SK-N-SH (cell line): ENCODE data around the gene KIRREL2. TPM values are rescaled to one million over a fixed set of nuclear protein-coding genes. Genes with fewer than 3 reads are reported as not detected.

Experiments
- CTCF ChIA-PET: fragments of 300-600, 350-600 bp; formaldehyde crosslinking; extraction: SDS; loops from one replicate; lab custom pipeline; 2021; lab: Yijun Ruan, JAX
- POLR2A ChIA-PET: fragments of 350-600 bp; sonication (Branson Sonifier 250); formaldehyde crosslinking; extraction: SDS; loops from one replicate; lab custom pipeline; 2020; ENCODE audit warnings: antibody characterized with exemption, inconsistent platforms; lab: Yijun Ruan, JAX
- DNase-seq: peaks from one replicate; pipeline ENCODE4 v3.0.0; 2012
- H2AFZ ChIP-seq: fragments of 200-600 bp; sonication (generic); 2 replicates; pipeline ENCODE4 v1.8.1; 2016; ENCODE audit warnings: antibody characterized with exemption, mild to moderate bottlenecking, low read depth
- H3F3A ChIP-seq: fragments of 200-600 bp; sonication (generic); replicated peaks from 2 replicates; pipeline ENCODE3; 2016; ENCODE audit warnings: antibody characterized with exemption, mild to moderate bottlenecking; ENCODE audit not compliant: insufficient read depth
- H3K27ac ChIP-seq, 2 experiments: fragments of 200-500 bp in 1 of 2; fragments of 200-600 bp in 1 of 2; sonication (Bioruptor generic) in 1 of 2; sonication (generic), shearing (Covaris generic) in 1 of 2; 2 replicates each; pipeline versions ENCODE4 v1.5.1 to v1.6.1; 2014 to 2016; ENCODE audit warnings: low read depth in 2 of 2, inconsistent platforms in 1 of 2, low read length in 1 of 2, mild to moderate bottlenecking in 1 of 2, mixed read lengths in 1 of 2
- H3K27me3 ChIP-seq: fragments of 200-600 bp; sonication (generic), shearing (Covaris generic); 2 replicates; pipeline ENCODE4 v1.6.1; 2016; ENCODE audit warnings: mixed run types; ENCODE audit not compliant: insufficient read depth
- H3K36me3 ChIP-seq, 2 experiments: fragments of 200-500 bp in 1 of 2; fragments of 200-600 bp in 1 of 2; sonication (Bioruptor generic) in 1 of 2; sonication (generic) in 1 of 2; replicated peaks in 1 of 2; 2 replicates each; pipeline versions ENCODE3 to v1.5.1; 2014 to 2016; ENCODE audit warnings: low read length in 1 of 2, mild to moderate bottlenecking in 1 of 2; ENCODE audit not compliant: insufficient read depth in 2 of 2, control insufficient read depth in 1 of 2
- H3K4me1 ChIP-seq, 2 experiments: fragments of 200-500 bp in 1 of 2; fragments of 200-600 bp in 1 of 2; sonication (Bioruptor generic) in 1 of 2; sonication (generic), shearing (Covaris generic) in 1 of 2; 2 replicates each; pipeline versions ENCODE4 v1.5.1 to v1.6.1; 2014 to 2016; ENCODE audit warnings: low read depth in 1 of 2, low read length in 1 of 2, mixed run types in 1 of 2; ENCODE audit not compliant: insufficient read depth in 2 of 2, control insufficient read depth in 1 of 2
- H3K4me2 ChIP-seq: fragments of 200-600 bp; sonication (generic), shearing (Covaris generic); 2 replicates; pipeline ENCODE4 v1.6.1; 2017; ENCODE audit warnings: mixed run types
- H3K4me3 ChIP-seq, 2 experiments: fragments of 200-500 bp in 1 of 2; fragments of 200-600 bp in 1 of 2; sonication (Bioruptor generic) in 1 of 2; sonication (generic), shearing (Covaris generic) in 1 of 2; 2 replicates each; pipeline versions ENCODE4 v1.5.1 to v1.8.1; 2014 to 2016; ENCODE audit warnings: low read depth in 2 of 2, inconsistent platforms in 1 of 2, low read length in 1 of 2, mild to moderate bottlenecking in 1 of 2, mixed read lengths in 1 of 2, moderate library complexity in 1 of 2
- H3K79me2 ChIP-seq: fragments of 200-600 bp; sonication (generic); 2 replicates; pipeline ENCODE4 v1.8.1; 2017; ENCODE audit warnings: mild to moderate bottlenecking; ENCODE audit not compliant: insufficient read depth
- H3K9ac ChIP-seq: fragments of 200-600 bp; sonication (generic); 2 replicates; pipeline ENCODE4 v1.6.1; 2017; ENCODE audit warnings: mixed run types
- H3K9me2 ChIP-seq: fragments of 200-600 bp; sonication (generic); 2 replicates; pipeline ENCODE4 v1.6.1; 2017; ENCODE audit warnings: mixed run types
- H3K9me3 ChIP-seq: fragments of 200-600 bp; sonication (generic); 2 replicates; pipeline ENCODE4 v1.6.1; 2017; ENCODE audit warnings: mixed run types, mild to moderate bottlenecking, moderate library complexity
- H4K20me1 ChIP-seq: fragments of 200-600 bp; sonication (generic); 2 replicates; pipeline ENCODE4 v1.6.1; 2017; ENCODE audit warnings: mild to moderate bottlenecking, mixed run types; ENCODE audit not compliant: insufficient read depth
- FOSL2 ChIP-seq: IDR thresholded peaks from 2 replicates; pipeline ENCODE4 v1.4.0; 2012; ENCODE audit warnings: low read depth, mild to moderate bottlenecking, moderate library complexity, borderline replicate concordance
- FOXJ3 ChIP-seq: sonication (generic); formaldehyde crosslinking; IDR thresholded peaks from 2 replicates; pipeline ENCODE4 v1.5.1; 2020; ENCODE audit warnings: mild to moderate bottlenecking, missing genetic modification reagents
- REST ChIP-seq: IDR thresholded peaks from 2 replicates; pipeline ENCODE4 v1.6.1; 2012; ENCODE audit warnings: mild to moderate bottlenecking, low read depth, low read length, moderate library complexity
- SMC3 ChIP-seq: IDR thresholded peaks from 2 replicates; pipeline ENCODE4 v1.6.1; 2012; ENCODE audit warnings: low read depth, low read length, improper control_type of control experiment
- USF2 ChIP-seq: fragments of 150-350 bp; IDR thresholded peaks from 2 replicates; pipeline ENCODE4 v1.6.1; 2017; ENCODE audit warnings: antibody characterized with exemption, low read length, low read depth, borderline replicate concordance
- WGBS: methylation state at CpG from one replicate; pipeline ENCODE4 v1.1.6; 2017; ENCODE audit warnings: low lambda C conversion rate; 5-methylcytosine and 5-hydroxymethylcytosine counted together
- polyA plus RNA-seq, 3 experiments: library from polyadenylated mRNA; depleted of rRNA; stranded (reverse); fragments of >200 nt; gene quantifications; 2 replicates each; pipeline ENCODE4 v1.2.3, GENCODE V29; 2012

Gene KIRREL2
- polyA plus RNA-seq, 1 of the 3 experiments (the other 2 are of a cell fraction): 0.21 TPM

GRCh38 chr19:35845215-35846037 is 11.3 kb upstream of the KIRREL2 start:
- WGBS: 6% methylated on average over 35 of the region's 63 CpGs

GRCh38 chr19:35846038-35846668 is 10.6 kb upstream of the KIRREL2 start:
- no peaks in the 10 kb centered on the region for H3K9me2 ChIP-seq
- TF ChIP-seq REST (0 out of 2 replicates have a peak, but pooled peaks have one; percentile 54), SMC3 (no peak)
- no peak for DNase-seq
- no peaks in the 10 kb centered on the region for H3K79me2 ChIP-seq
- H3K4me1 ChIP-seq: peaks cover 0 to 8% of the 10 kb centered on the region in 2 experiments; a peak in 1 of 4 replicates
- ChIA-PET CTCF (interaction anchor here (0.7 kb wide), 1 partner anchor 85 kb away, joined by 3 read pairs; no protein-coding TSS in a partner anchor), POLR2A (no interaction called here)
- peaks cover 62% of the 10 kb centered on the region for H3K27me3 ChIP-seq
- no peaks in the 10 kb centered on the region for H3F3A ChIP-seq
- H4K20me1 ChIP-seq: no peaks in the 10 kb centered on the region
- H3K27ac ChIP-seq: no peak overlapping the region
- 10% methylated on average over 25 of the region's 26 CpGs for WGBS
- no peak overlapping the region for H2AFZ ChIP-seq
- H3K9me3 ChIP-seq: no peaks in the 10 kb centered on the region
- H3K4me3 ChIP-seq: no peak overlapping the region
- H3K9ac ChIP-seq: no peak overlapping the region
- no peak overlapping the region; the same call in 1 of the 2 replicates for H3K4me2 ChIP-seq
- no peaks in the 10 kb centered on the region for H3K36me3 ChIP-seq

More at GRCh38 chr19:35845215-35846037, 11.3 kb upstream of the KIRREL2 start:
- no peak overlapping the region for H2AFZ ChIP-seq
- H3K4me3 ChIP-seq: peak overlapping the region; percentile 12 to 25; a peak in 3 of 4 replicates
- no peaks in the 10 kb centered on the region for H3K9me2 ChIP-seq
- no peaks in the 10 kb centered on the region for H4K20me1 ChIP-seq
- peaks cover 62% of the 10 kb centered on the region for H3K27me3 ChIP-seq
- TF ChIP-seq FOXJ3 (CRISPR knock-in tag) (no peak), USF2 (no peak), FOSL2 (no peak)
- no peaks in the 10 kb centered on the region for H3K36me3 ChIP-seq
- no peaks in the 10 kb centered on the region for H3K79me2 ChIP-seq
- peak; percentile 71 for DNase-seq
- H3K9ac ChIP-seq: no peak overlapping the region
- H3K9me3 ChIP-seq: no peaks in the 10 kb centered on the region
- no peaks in the 10 kb centered on the region for H3F3A ChIP-seq
- ChIA-PET CTCF (no interaction called here), POLR2A (interaction anchor here (1.0 kb wide), 1 partner anchor 23 kb away, joined by 4 read pairs; the partner anchor contains the start of gene APLP1)
- H3K4me1 ChIP-seq: peaks cover 0 to 8% of the 10 kb centered on the region in 2 experiments; a peak in 1 of 4 replicates
- no peak overlapping the region for H3K27ac ChIP-seq
- H3K4me2 ChIP-seq: peak overlapping the region; percentile 72
